Dermis blood vessel endothelial cell (primary cell): ENCODE data around the gene APH1A. TPM values are rescaled to one million over a fixed set of nuclear protein-coding genes. Genes with fewer than 3 reads are reported as not detected.
"Not testable (repeated sequence)": the region's sequence is repeated elsewhere in the genome, so short reads cannot be mapped to it uniquely, and the experiment has no call there.

Source experiments
- DNase-seq: peaks from one replicate; pipeline ENCODE4 v3.0.0; 2010
- total RNA-seq: library from RNA; depleted of rRNA; stranded (reverse); fragments of >200 nt; gene quantifications from 2 replicates; pipeline ENCODE4 v1.2.3, GENCODE V29; 2014

Gene APH1A
- total RNA-seq = 132 and 182 TPM in 2 replicates

- peak; percentile 98 for DNase-seq
Observed at GRCh38 chr1:150268705-150269403, at the start of gene APH1A. Gene APH1A, minus strand, starts transcription at chr1:150269016. Its CDS starts 206 bp downstream, at chr1:150268810.

GRCh38 chr1:150314691-150315090, 45.9 kb upstream of the APH1A start:
- DNase-seq = not testable (repeated sequence)

GRCh38 chr1:150311762-150312161, 42.9 kb upstream of the APH1A start:
- no peak for DNase-seq

GRCh38 chr1:150309758-150310508, 41.1 kb upstream of the APH1A start:
- DNase-seq = peak; percentile 42

GRCh38 chr1:150308585-150308984, 39.8 kb upstream of the APH1A start:
- not testable (repeated sequence) for DNase-seq

- no peak for DNase-seq
Observed at GRCh38 chr1:150302902-150303301, 34.1 kb upstream of the APH1A start.

- DNase-seq = no peak
Observed at GRCh38 chr1:150302338-150302737, 33.5 kb upstream of the APH1A start.

- DNase-seq = no peak
Observed at GRCh38 chr1:150299716-150300115, 30.9 kb upstream of the APH1A start.

- no peak for DNase-seq
Observed at GRCh38 chr1:150295476-150295875, 26.7 kb upstream of the APH1A start.

GRCh38 chr1:150293433-150294253, 24.8 kb upstream of the APH1A start, which contains the start of gene MRPS21:
Gene MRPS21, plus strand, starts transcription at chr1:150293861. Its CDS starts 506 bp downstream, at chr1:150294367.
- DNase-seq = peak; percentile 97

GRCh38 chr1:150288822-150289221, 20.0 kb upstream of the APH1A start:
- DNase-seq = no peak

GRCh38 chr1:150288382-150288781, 19.6 kb upstream of the APH1A start:
- DNase-seq = no peak

GRCh38 chr1:150283260-150283659, 14.4 kb upstream of the APH1A start:
- no peak for DNase-seq

- DNase-seq = no peak
Observed at GRCh38 chr1:150282558-150282958, 13.7 kb upstream of the APH1A start.

GRCh38 chr1:150281758-150282557, 13.1 kb upstream of the APH1A start, which contains the start of gene CIART:
Gene CIART, plus strand, starts transcription at chr1:150282554. Its CDS starts 714 bp downstream, at chr1:150283268.
- DNase-seq = peak; percentile 98

- peak; percentile 86 for DNase-seq
Observed at GRCh38 chr1:150281221-150281757, 12.5 kb upstream of the APH1A start.

- DNase-seq = no peak
Observed at GRCh38 chr1:150280138-150280707, 11.4 kb upstream of the APH1A start.

- peak; percentile 54 for DNase-seq
Observed at GRCh38 chr1:150273311-150273710, 4.5 kb upstream of the APH1A start.

- no peak for DNase-seq
Observed at GRCh38 chr1:150271291-150271959, 2.6 kb upstream of the APH1A start.

- DNase-seq = no peak
Observed at GRCh38 chr1:150269451-150269850, 635 bp upstream of the APH1A start.

GRCh38 chr1:150268340-150268704, 494 bp downstream of the APH1A start:
- DNase-seq = peak; percentile 59
